Pancreas (tissue), 10 donors: ENCODE results near the gene DCBLD1. TPM values are rescaled to one million over a fixed set of nuclear protein-coding genes. Genes with fewer than 3 reads are reported as not detected.
A peak's percentile ranks its signal among the peaks of the same experiment; 100 is the strongest.

Experiments
- ATAC-seq, 4 donors: fragments of 200-7000 bp; cut with Tn5 transposase; one replicate each; pipeline versions ENCODE4 v1.8.0 to v1.9.1; 2020; ENCODE audit warnings: mild to moderate bottlenecking in 4 of 4, moderate library complexity in 4 of 4
- DNase-seq, 6 donors: peaks; one replicate each; pipeline ENCODE4 v3.0.0-alpha.2; 2020
- FAIRE-seq: peaks from 2 replicates; lab custom pipeline; 2012; peaks lifted over from hg19 to GRCh38; lab: Jason Lieb, UNC
- H3K27ac ChIP-seq, 4 donors: fragments of 200-600 bp; sonication (generic); 1 replicate in 3 of 4; 2 replicates in 1 of 4; pipeline versions ENCODE4 v1.5.0 to v1.8.0; 2020
- H3K27me3 ChIP-seq, 4 donors: fragments of 200-600 bp; one replicate each; pipeline ENCODE4 v1.8.0; 2021
- H3K36me3 ChIP-seq, 3 donors: fragments of 200-600 bp; sonication (generic) in 1 of 3; one replicate each; pipeline versions ENCODE4 v1.5.0 to v1.8.0; 2020 to 2021
- H3K4me1 ChIP-seq, 3 donors: fragments of 200-600 bp; one replicate each; pipeline ENCODE4 v1.8.0; 2021
- H3K4me3 ChIP-seq, 4 donors: fragments of 200-600 bp; sonication (generic) in 2 of 4; one replicate each; pipeline versions ENCODE4 v1.5.0 to v1.8.0; 2020 to 2021
- H3K9me3 ChIP-seq, 4 donors: fragments of 200-600 bp; one replicate each; pipeline ENCODE4 v1.8.0; 2021
- CTCF ChIP-seq, 4 donors: fragments of 200-600 bp; sonication (generic) in 3 of 4; IDR thresholded peaks; one replicate each; pipeline versions ENCODE4 v1.5.0 to v1.8.0; 2021; ENCODE audit warnings: antibody characterized with exemption in 4 of 4
- WGBS, 2 donors: extraction: QIAGEN DNeasy Blood & Tissue Kit; methylation state at CpG; one replicate each; pipeline ENCODE4 v1.1.7; 2013; 5-methylcytosine and 5-hydroxymethylcytosine counted together
- intact Hi-C, 3 donors: fragments of 100-400 bp; cut with DNase I; formaldehyde crosslinking; loops; one replicate each; pipeline versions ENCODE4 v1.11.1 to v1.14.2; 2022
- polyA plus RNA-seq, 2 donors: library from polyadenylated mRNA; stranded (reverse); fragments of 200-250 nt; gene quantifications; one replicate each; pipeline ENCODE4 v1.2.3, GENCODE V29; 2013
- total RNA-seq, 6 donors: library from RNA; stranded (reverse); fragmentation: NEBNext Ultra II Directional in 4 of 6; extraction: Animal tissue kit (Norgen Biotek cat#: 25700) in 4 of 6; gene quantifications; one replicate each; pipeline versions ENCODE4 v1.2.1 to v1.2.4, GENCODE V29; 2021 to 2023
- donor health status: healthy with polysubstance abuse.
- donor health status: DM: no; HTN: no; CAD: no; lungs with moderate emphysema.
- donor health status: DM: no; HTN: no; CAD: no.
- donor health status: control.
- donor health status: control.
- donor health status: Bipolar disorder and iron deficiency.
- donor health status: DM: yes; HTN: yes; CAD: no.
- donor health status: DM: no; HTN: no; CAD: no.
- donor health status: DM: no; HTN: no; CAD: no.
- donor health status: DM: yes; HTN: yes; CAD: no.

Gene DCBLD1
- total and polyA plus RNA-seq, 8 donors: 4.8 to 12.8 (median 6.4) TPM

DNA sequence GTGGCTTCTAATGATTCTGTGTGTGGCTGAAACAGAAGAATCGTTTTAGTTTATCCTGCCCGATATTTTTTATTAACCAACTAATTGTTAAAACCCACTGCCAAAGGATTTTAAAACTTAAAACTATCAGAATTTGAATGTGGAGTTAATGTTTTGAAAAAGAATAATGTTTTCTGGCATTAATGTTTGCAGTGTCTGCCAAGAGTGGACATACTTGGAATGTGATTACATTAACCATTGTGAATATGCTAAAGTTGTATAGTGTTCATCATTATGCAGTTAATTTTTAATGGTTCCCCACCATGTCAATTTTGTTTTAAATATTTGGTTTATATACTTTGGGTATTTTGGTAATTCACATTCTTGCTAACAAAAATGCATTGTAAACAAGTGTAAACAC lies 24.4 kb downstream of the DCBLD1 start:
- peak overlapping the region in 1 of 4 donors; percentile 1 for H3K27ac ChIP-seq
- intact Hi-C loops: no loop called here
- TF ChIP-seq CTCF (IDR thresholded peaks at IDR 0.05): no peak
- ATAC-seq (no peak), FAIRE-seq (no peak), DNase-seq (no peak)
- WGBS, 2 donors: 56 to 58% methylated on average over 2 of the region's 2 CpGs
- no peak overlapping the region for H3K4me3 ChIP-seq
- no peaks in the 10 kb centered on the region for H3K27me3 ChIP-seq
- no peaks in the 10 kb centered on the region for H3K36me3 ChIP-seq
- H3K9me3 ChIP-seq: no peaks in the 10 kb centered on the region
- H3K4me1 ChIP-seq: peaks cover 0 to 7% (median 2%) of the 10 kb centered on the region in 3 donors

GRCh38 chr6:117508450-117508971 lies 26.0 kb downstream of the DCBLD1 start:
- FAIRE-seq (no peak), ATAC-seq (no peak), DNase-seq (no peak)
- no peak overlapping the region for H3K4me3 ChIP-seq
- no peak overlapping the region for H3K27ac ChIP-seq
- H3K4me1 ChIP-seq: peaks cover 0 to 7% (median 2%) of the 10 kb centered on the region in 3 donors
- intact Hi-C loops: no loop called here
- TF ChIP-seq CTCF (IDR thresholded peaks at IDR 0.05): no peak
- H3K9me3 ChIP-seq: no peaks in the 10 kb centered on the region
- 89 to 93% methylated on average over 4 of the region's 4 CpGs for WGBS, 2 donors
- no peaks in the 10 kb centered on the region for H3K36me3 ChIP-seq
- no peaks in the 10 kb centered on the region for H3K27me3 ChIP-seq

GRCh38 chr6:117509021-117509420 lies 26.5 kb downstream of the DCBLD1 start:
- FAIRE-seq (no peak), ATAC-seq (no peak), DNase-seq (no peak)
- Histone ChIP-seq H3K27ac (no peak overlapping the region), H3K4me3 (no peak overlapping the region), H3K36me3 (no peaks in the 10 kb centered on the region), H3K9me3 (no peaks in the 10 kb centered on the region), H3K27me3 (no peaks in the 10 kb centered on the region), H3K4me1 (peaks cover 0 to 7% (median 2%) of the 10 kb centered on the region in 3 donors)
- WGBS, 2 donors: 96 to 97% methylated on average over 7 of the region's 7 CpGs
- no peak for TF ChIP-seq CTCF (IDR thresholded peaks at IDR 0.05)
- intact Hi-C loops: no loop called here

DNA sequence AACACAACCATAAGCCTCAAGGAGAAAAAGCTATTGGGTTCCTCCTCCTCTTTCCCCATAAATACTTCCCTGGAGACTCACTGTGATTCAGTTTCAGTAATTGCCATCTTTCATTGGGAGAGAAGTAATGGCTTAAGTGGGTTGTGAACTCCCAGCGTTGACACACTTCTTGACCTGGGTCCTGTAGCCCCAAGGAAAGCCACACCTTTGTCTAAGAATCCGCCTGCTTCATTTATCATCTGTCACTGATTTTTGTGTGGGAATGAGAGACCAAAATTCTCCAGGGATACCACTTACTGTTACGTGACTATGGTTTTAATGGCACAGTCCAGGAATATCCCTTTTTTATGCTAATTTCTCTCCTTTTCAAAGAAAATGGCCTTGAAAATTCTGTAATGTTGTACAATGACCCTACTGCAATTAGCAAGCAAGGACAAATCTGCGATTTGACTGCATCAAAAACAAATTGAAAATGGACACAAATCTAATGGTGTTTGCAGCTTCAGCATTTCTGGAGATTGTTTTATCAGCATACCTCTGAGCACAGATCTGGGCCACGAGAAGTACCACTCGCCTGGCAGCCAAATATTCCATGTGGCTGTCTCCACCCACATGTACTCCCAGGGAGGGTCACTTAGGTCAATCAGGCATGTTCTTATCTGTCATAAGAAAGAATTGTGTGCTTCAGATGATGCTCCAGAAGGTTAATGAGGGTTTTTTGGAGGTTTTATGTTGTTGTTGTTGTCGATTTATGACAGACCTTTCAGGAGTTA lies 29.8 kb downstream of the DCBLD1 start:
- ATAC-seq: no peak
- Histone ChIP-seq H3K27me3 (no peaks in the 10 kb centered on the region), H3K4me1 (peaks cover 0 to 10% (median under 1%) of the 10 kb centered on the region in 3 donors), H3K36me3 (no peaks in the 10 kb centered on the region), H3K4me3 (no peak overlapping the region), H3K27ac (no peak overlapping the region), H3K9me3 (no peaks in the 10 kb centered on the region)
- no peak for TF ChIP-seq CTCF (IDR thresholded peaks at IDR 0.05)
- no peak for FAIRE-seq
- DNase-seq: no peak
- WGBS, 2 donors: 79 to 82% methylated on average over 7 of the region's 7 CpGs
- intact Hi-C loops: no loop called here
